ENCODE measurements around the gene SLC17A4.

Gene SLC17A4

GRCh38 chr6:25757936-25758642 lies 3.5 kb downstream of the SLC17A4 start:
- TF ChIP-seq POLR2AphosphoS5 (IDR thresholded peaks at IDR 0.05; ENCODE audit: low read depth, low read length) (no peak), SIN3A (IDR thresholded peaks at IDR 0.05; ENCODE audit: borderline replicate concordance, insufficient read depth, low read length) (no peak), FOXP2 (optimal IDR thresholded peaks at IDR 0.05; ENCODE audit: borderline replicate concordance, extremely low read depth, extremely low read length, insufficient read depth) (no peak), TAF1 (IDR thresholded peaks at IDR 0.05; ENCODE audit: borderline replicate concordance, insufficient read depth, low read length) (no peak), REST (IDR thresholded peaks at IDR 0.05; ENCODE audit: insufficient read depth in 1 of 2, low read depth in 2 of 2, low read length in 2 of 2) (no peak)

GRCh38 chr6:25764611-25765010 lies 10.1 kb downstream of the SLC17A4 start:
- TF ChIP-seq SIN3A (IDR thresholded peaks at IDR 0.05; ENCODE audit: borderline replicate concordance, insufficient read depth, low read length), result no peak
- TF ChIP-seq TAF1 (IDR thresholded peaks at IDR 0.05; ENCODE audit: borderline replicate concordance, insufficient read depth, low read length), result no peak
- TF ChIP-seq FOXP2 (optimal IDR thresholded peaks at IDR 0.05; ENCODE audit: borderline replicate concordance, extremely low read depth, extremely low read length, insufficient read depth), result no peak
- TF ChIP-seq REST (IDR thresholded peaks at IDR 0.05; ENCODE audit: insufficient read depth in 1 of 2, low read depth in 2 of 2, low read length in 2 of 2), result no peak
- TF ChIP-seq POLR2AphosphoS5 (IDR thresholded peaks at IDR 0.05; ENCODE audit: low read depth, low read length), result no peak

GRCh38 chr6:25768566-25768965 lies 14.0 kb downstream of the SLC17A4 start:
- TF ChIP-seq SIN3A (IDR thresholded peaks at IDR 0.05; ENCODE audit: borderline replicate concordance, insufficient read depth, low read length), result no peak
- no peak for TF ChIP-seq POLR2AphosphoS5 (IDR thresholded peaks at IDR 0.05; ENCODE audit: low read depth, low read length)
- no peak for TF ChIP-seq TAF1 (IDR thresholded peaks at IDR 0.05; ENCODE audit: borderline replicate concordance, insufficient read depth, low read length)
- no peak for TF ChIP-seq REST (IDR thresholded peaks at IDR 0.05; ENCODE audit: insufficient read depth in 1 of 2, low read depth in 2 of 2, low read length in 2 of 2)
- no peak for TF ChIP-seq FOXP2 (optimal IDR thresholded peaks at IDR 0.05; ENCODE audit: borderline replicate concordance, extremely low read depth, extremely low read length, insufficient read depth)

GRCh38 chr6:25769983-25770382 lies 15.4 kb downstream of the SLC17A4 start:
- TF ChIP-seq REST (IDR thresholded peaks at IDR 0.05; ENCODE audit: insufficient read depth in 1 of 2, low read depth in 2 of 2, low read length in 2 of 2), result no peak
- no peak for TF ChIP-seq SIN3A (IDR thresholded peaks at IDR 0.05; ENCODE audit: borderline replicate concordance, insufficient read depth, low read length)
- no peak for TF ChIP-seq TAF1 (IDR thresholded peaks at IDR 0.05; ENCODE audit: borderline replicate concordance, insufficient read depth, low read length)
